IMR-90 (cell line): ENCODE data around the gene SLC5A10. TPM values are rescaled to one million over a fixed set of nuclear protein-coding genes. Genes with fewer than 3 reads are reported as not detected.

Source experiments
- ATAC-seq: fragments of 200-7000 bp; cut with Tn5 transposase; 2 replicates; pipeline ENCODE4 v1.9.1; 2020; ENCODE audit warnings: low read depth, mild to moderate bottlenecking, moderate library complexity
- BruUV-seq: library from RNA; stranded (reverse); fragments of 400-500 nt; replicated peaks from 2 replicates; lab custom pipeline; 2021; lab: Mats Ljungman, UMichigan
- CTCF ChIA-PET: fragments of 300-600 bp; formaldehyde crosslinking; extraction: SDS; loops from one replicate; lab custom pipeline; 2021; ENCODE audit warnings: antibody characterized with exemption; lab: Yijun Ruan, JAX
- POLR2A ChIA-PET: fragments of 300-600 bp; sonication (Branson Sonifier 250); formaldehyde crosslinking; loops from one replicate; lab custom pipeline; 2022; ENCODE audit warnings: antibody characterized with exemption; ENCODE audit not compliant: unreplicated experiment; lab: Charles Lee
- DNase-seq: peaks from one replicate; pipeline ENCODE4 v3.0.0; 2013
- H2AFZ ChIP-seq: replicated peaks from 2 replicates; pipeline ENCODE3; 2013; ENCODE audit warnings: low read length, mild to moderate bottlenecking; ENCODE audit not compliant: poor library complexity
- H2AK5ac ChIP-seq: 2 replicates; pipeline ENCODE4 v1.6.1; 2013; ENCODE audit warnings: low read depth, low read length, inconsistent platforms
- H2AK9ac ChIP-seq: replicated peaks from 2 replicates; pipeline ENCODE3; 2013; ENCODE audit warnings: mild to moderate bottlenecking, low read depth, low read length, moderate library complexity; ENCODE audit not compliant: poor library complexity
- H2BK120ac ChIP-seq: 2 replicates; pipeline ENCODE4 v1.6.1; 2013; ENCODE audit warnings: low read depth, low read length, inconsistent platforms
- H2BK15ac ChIP-seq: 3 replicates; pipeline ENCODE4 v1.6.1; 2013; ENCODE audit warnings: low read depth, low read length, inconsistent platforms
- H2BK20ac ChIP-seq: 2 replicates; pipeline ENCODE4 v1.6.1; 2013; ENCODE audit warnings: low read depth, mild to moderate bottlenecking, inconsistent platforms, low read length, moderate library complexity
- H2BK5ac ChIP-seq: 2 replicates; pipeline ENCODE4 v1.6.1; 2013; ENCODE audit warnings: mild to moderate bottlenecking, low read depth, low read length, inconsistent platforms; ENCODE audit not compliant: poor library complexity, severe bottlenecking
- H3K14ac ChIP-seq: replicated peaks from 2 replicates; pipeline ENCODE4 v1.6.1; 2013; ENCODE audit warnings: low read depth, low read length, inconsistent platforms
- H3K18ac ChIP-seq: 2 replicates; pipeline ENCODE4 v1.6.1; 2013; ENCODE audit warnings: low read depth, low read length, control low read depth
- H3K23ac ChIP-seq: 2 replicates; pipeline ENCODE4 v1.6.1; 2013; ENCODE audit warnings: low read depth, low read length, inconsistent platforms
- H3K27ac ChIP-seq: 2 replicates; pipeline ENCODE4 v1.5.1; 2013; ENCODE audit warnings: mild to moderate bottlenecking, control low read depth, low read length; ENCODE audit not compliant: insufficient read depth
- H3K27me3 ChIP-seq: 2 replicates; pipeline ENCODE4 v1.6.1; 2013; ENCODE audit warnings: low read length; ENCODE audit not compliant: control insufficient read depth, insufficient read depth
- H3K36me3 ChIP-seq: 2 replicates; pipeline ENCODE4 v1.6.1; 2013; ENCODE audit warnings: low read length, mixed read lengths; ENCODE audit not compliant: control insufficient read depth, insufficient read depth
- H3K4ac ChIP-seq: 2 replicates; pipeline ENCODE4 v1.6.1; 2013; ENCODE audit warnings: low read depth, low read length, inconsistent platforms
- H3K4me1 ChIP-seq: 2 replicates; pipeline ENCODE4 v1.6.1; 2013; ENCODE audit warnings: low read length, mixed read lengths; ENCODE audit not compliant: control insufficient read depth, insufficient read depth
- H3K4me2 ChIP-seq: 2 replicates; pipeline ENCODE4 v1.6.1; 2013; ENCODE audit warnings: low read depth, mild to moderate bottlenecking, control low read depth, low read length, moderate library complexity
- H3K4me3 ChIP-seq: 2 replicates; pipeline ENCODE4 v1.5.1; 2013; ENCODE audit warnings: low read depth, mild to moderate bottlenecking, control low read depth, low read length, moderate library complexity; ENCODE audit not compliant: insufficient read depth
- H3K56ac ChIP-seq: 2 replicates; pipeline ENCODE4 v1.6.1; 2013; ENCODE audit warnings: low read length, inconsistent platforms; ENCODE audit not compliant: insufficient read depth; ENCODE audit errors: extremely low read depth
- H3K79me1 ChIP-seq, 2 experiments: 2 replicates each; pipeline ENCODE4 v1.6.1; 2013; ENCODE audit warnings: low read length in 2 of 2, inconsistent platforms in 1 of 2, low read depth in 1 of 2
- H3K9ac ChIP-seq: 2 replicates; pipeline ENCODE4 v1.6.1; 2013; ENCODE audit warnings: low read depth, low read length, control low read depth
- H3K9me1 ChIP-seq: 2 replicates; pipeline ENCODE4 v1.6.1; 2013; ENCODE audit warnings: low read length, inconsistent platforms; ENCODE audit not compliant: insufficient read depth
- H3K9me3 ChIP-seq: 2 replicates; pipeline ENCODE4 v1.6.1; 2013; ENCODE audit warnings: low read length; ENCODE audit not compliant: control insufficient read depth, insufficient read depth
- H4K20me1 ChIP-seq: 2 replicates; pipeline ENCODE4 v1.6.1; 2013; ENCODE audit warnings: low read length, inconsistent platforms; ENCODE audit not compliant: insufficient read depth
- H4K5ac ChIP-seq: 2 replicates; pipeline ENCODE4 v1.6.1; 2013; ENCODE audit warnings: mild to moderate bottlenecking, low read depth, low read length, control low read depth
- H4K8ac ChIP-seq, 2 experiments: 2 replicates each; pipeline ENCODE4 v1.6.1; 2013; ENCODE audit warnings: low read depth in 2 of 2, low read length in 2 of 2, control low read depth in 1 of 2, inconsistent platforms in 1 of 2
- H4K91ac ChIP-seq: 2 replicates; pipeline ENCODE4 v1.6.1; 2013; ENCODE audit warnings: low read depth, low read length, inconsistent platforms; ENCODE audit not compliant: insufficient read depth
- RCOR1 ChIP-seq: IDR thresholded peaks from 2 replicates; pipeline ENCODE4 v1.6.1; 2012; ENCODE audit warnings: mild to moderate bottlenecking, low read length, improper control_type of control experiment; ENCODE audit not compliant: insufficient replicate concordance
- WGBS, 2 experiments: methylation state at CpG; one replicate each; pipeline versions ENCODE4 v1.1.5 to v1.1.7; 2013; ENCODE audit warnings: missing lambda C conversion rate in 2 of 2; ENCODE audit not compliant: insufficient read length in 1 of 2; ENCODE audit errors: extremely low coverage in 2 of 2; 5-methylcytosine and 5-hydroxymethylcytosine counted together
- dilution Hi-C: fragments of 300-500 bp; cut with HindIII; formaldehyde crosslinking; loops from one replicate; pipeline ENCODE4 v1.14.3; 2018; ENCODE audit warnings: low sequenced_read_pairs; ENCODE audit not compliant: unreplicated experiment
- in situ Hi-C: fragments of 300-500 bp; cut with MboI; formaldehyde crosslinking; loops from 3 replicates; pipeline ENCODE4 v1.14.3; 2019; ENCODE audit warnings: low sequenced_read_pairs, inconsistent platforms, mixed read lengths
- intact Hi-C: fragments of 100-400 bp; cut with micrococcal nuclease; formaldehyde crosslinking; loops from 2 replicates; pipeline ENCODE4 v1.10.0; 2022
- polyA plus RNA-seq, 3 experiments: library from polyadenylated mRNA; depleted of rRNA; stranded (reverse); fragments of >200 nt; gene quantifications; 2 replicates each; pipeline ENCODE4 v1.2.3, GENCODE V29; 2012; ENCODE audit warnings: low replicate concordance in 1 of 3
- total RNA-seq: library from RNA; depleted of rRNA; stranded (reverse); fragments of >200 nt; gene quantifications from 2 replicates; pipeline ENCODE4 v1.2.3, GENCODE V29; 2012

The SLC5A10 gene
- total and polyA plus RNA-seq, 2 of the 4 experiments (the other 2 are of a cell fraction), result not detected

DNA sequence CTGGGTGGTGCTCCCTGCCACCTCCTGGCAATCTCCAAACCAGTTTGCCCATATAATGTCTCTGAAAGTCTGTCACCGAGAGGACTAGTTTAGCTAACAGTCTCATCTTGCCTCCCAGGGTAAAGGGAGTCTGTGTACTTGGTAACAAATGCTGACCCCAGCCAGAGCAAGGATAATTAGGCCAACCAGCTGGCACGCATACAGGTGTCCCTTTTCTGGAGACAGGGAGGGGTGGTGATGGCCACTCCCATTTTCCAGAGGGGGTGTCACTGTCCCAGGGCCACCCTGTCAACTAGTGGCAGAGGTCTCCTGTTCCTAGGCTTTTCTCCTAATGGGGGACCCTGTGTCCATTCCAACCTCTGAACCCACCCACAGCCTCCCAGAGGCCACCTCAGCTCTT, 44.5 kb downstream of the SLC5A10 start:
- Histone ChIP-seq H3K9me3 (peaks cover 6% of the 10 kb centered on the region), H3K9ac (no peak overlapping the region)
- POLR2A ChIA-PET, result no interaction called here

More for the DNA sequence above, 44.5 kb downstream of the SLC5A10 start:
- H3K36me3 ChIP-seq, result peaks cover 15% of the 10 kb centered on the region
- no peak overlapping the region for H3K4ac ChIP-seq
- BruUV-seq, result no TSS peak
- 100% methylated on average over 1 of the region's 2 CpGs; no CpG with 5 or more reads in 1 of the 2 experiments for WGBS, 2 experiments
- no peak overlapping the region for H3K56ac ChIP-seq
- H3K4me3 ChIP-seq, result no peak overlapping the region
- H3K79me1 ChIP-seq, result peaks cover 25 to 88% of the 10 kb centered on the region in 2 experiments; a peak in 3 of 4 replicates
- no peak overlapping the region for H2AK5ac ChIP-seq
- no peak overlapping the region for H2BK15ac ChIP-seq
- H4K5ac ChIP-seq, result no peak overlapping the region
- no peak overlapping the region for H3K23ac ChIP-seq
- H3K27ac ChIP-seq, result no peak overlapping the region
- H3K27me3 ChIP-seq, result no peaks in the 10 kb centered on the region
- H3K14ac ChIP-seq, result no peak overlapping the region
- H3K18ac ChIP-seq, result no peak overlapping the region
- H4K8ac ChIP-seq, result no peak overlapping the region
- dilution Hi-C loops, result no loop called here
- CTCF ChIA-PET, result no interaction called here
- peaks cover 50% of the 10 kb centered on the region for H4K20me1 ChIP-seq
- TF ChIP-seq RCOR1, result no peak
- H4K91ac ChIP-seq, result no peak overlapping the region
- in situ Hi-C loops, result no loop called here
- no peak overlapping the region for H2BK20ac ChIP-seq
- H2BK5ac ChIP-seq, result no peak overlapping the region
- peaks cover 20% of the 10 kb centered on the region for H3K4me1 ChIP-seq
- DNase-seq (no peak), ATAC-seq (no peak)
- intact Hi-C loops, result no loop called here
- peaks cover 4% of the 10 kb centered on the region for H3K9me1 ChIP-seq
- H3K4me2 ChIP-seq, result no peak overlapping the region
- no peak overlapping the region for H2BK120ac ChIP-seq
- no peak overlapping the region for H2AFZ ChIP-seq
- H2AK9ac ChIP-seq, result no peak overlapping the region
